Type B pancreatic cell (in vitro differentiated cells): ENCODE data around the gene ARMC3. TPM values are rescaled to one million over a fixed set of nuclear protein-coding genes. Genes with fewer than 3 reads are reported as not detected.
"Not testable (repeated sequence)": the region's sequence is repeated elsewhere in the genome, so short reads cannot be mapped to it uniquely, and the experiment has no call there.

Source experiments
- DNase-seq: peaks from one replicate; pipeline ENCODE4 v3.0.0; 2021; ENCODE audit warnings: mixed read lengths; ENCODE audit not compliant: unreplicated experiment; ENCODE audit errors: extremely low spot score
- H3K27ac Mint-ChIP-seq: 2 replicates; pipeline ENCODE4 v1.8.0; 2021; ENCODE audit warnings: mild to moderate bottlenecking, mixed read lengths
- H3K27me3 Mint-ChIP-seq: 2 replicates; pipeline ENCODE4 v1.8.0; 2021; ENCODE audit warnings: mixed read lengths
- H3K36me3 Mint-ChIP-seq: 2 replicates; pipeline ENCODE4 v1.8.0; 2021; ENCODE audit warnings: mixed read lengths
- H3K4me1 Mint-ChIP-seq: one replicate; pipeline ENCODE4 v1.8.0; 2021; ENCODE audit warnings: mixed read lengths; ENCODE audit not compliant: unreplicated experiment
- H3K4me3 Mint-ChIP-seq: 2 replicates; pipeline ENCODE4 v1.8.0; 2021; ENCODE audit warnings: mild to moderate bottlenecking, mixed read lengths
- H3K9me3 Mint-ChIP-seq: 2 replicates; pipeline ENCODE4 v1.8.0; 2021; ENCODE audit warnings: mixed read lengths
- total RNA-seq: library from RNA; stranded (reverse); gene quantifications from 2 replicates; pipeline ENCODE4 v1.2.1, GENCODE V29; 2021; ENCODE audit warnings: low replicate concordance
- TF ChIP-seq, protein P1 (sequence below): fragments of 200-600 bp; sonication (generic); conservative IDR thresholded peaks from 2 replicates; pipeline ENCODE4 v1.5.0; 2021; ENCODE audit warnings: antibody characterized with exemption, mild to moderate bottlenecking

ARMC3 gene
- total RNA-seq, 1 donor from 2014 or later, result 10.4 TPM

DNA sequence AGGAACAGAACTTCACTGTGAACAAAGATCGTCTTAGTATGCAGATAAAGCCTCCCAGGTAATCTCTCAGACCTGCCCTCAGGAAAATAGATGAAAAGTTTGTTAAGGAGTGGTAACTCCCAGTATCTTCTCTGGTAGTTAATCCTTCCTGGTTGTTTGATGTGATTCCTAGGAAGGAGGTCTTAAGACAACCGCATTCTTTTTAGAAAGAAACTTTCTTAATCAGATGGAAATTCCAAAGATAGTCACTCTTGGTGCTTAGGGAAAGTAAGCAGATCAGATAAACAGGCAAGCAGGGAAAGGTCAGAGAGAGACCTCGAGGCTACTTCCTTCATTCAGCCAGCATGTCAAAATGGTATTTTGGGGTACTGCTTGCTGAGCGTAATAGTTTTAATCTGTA is 30.5 kb upstream of the ARMC3 start:
- Mint-ChIP-seq H3K36me3 (no peaks in the 10 kb centered on the region), H3K27me3 (no peaks in the 10 kb centered on the region), H3K27ac (no peak overlapping the region), H3K4me1 (peaks cover 10% of the 10 kb centered on the region), H3K4me3 (no peak overlapping the region), H3K9me3 (peaks cover 5% of the 10 kb centered on the region)
- TF ChIP-seq, protein P1, sequence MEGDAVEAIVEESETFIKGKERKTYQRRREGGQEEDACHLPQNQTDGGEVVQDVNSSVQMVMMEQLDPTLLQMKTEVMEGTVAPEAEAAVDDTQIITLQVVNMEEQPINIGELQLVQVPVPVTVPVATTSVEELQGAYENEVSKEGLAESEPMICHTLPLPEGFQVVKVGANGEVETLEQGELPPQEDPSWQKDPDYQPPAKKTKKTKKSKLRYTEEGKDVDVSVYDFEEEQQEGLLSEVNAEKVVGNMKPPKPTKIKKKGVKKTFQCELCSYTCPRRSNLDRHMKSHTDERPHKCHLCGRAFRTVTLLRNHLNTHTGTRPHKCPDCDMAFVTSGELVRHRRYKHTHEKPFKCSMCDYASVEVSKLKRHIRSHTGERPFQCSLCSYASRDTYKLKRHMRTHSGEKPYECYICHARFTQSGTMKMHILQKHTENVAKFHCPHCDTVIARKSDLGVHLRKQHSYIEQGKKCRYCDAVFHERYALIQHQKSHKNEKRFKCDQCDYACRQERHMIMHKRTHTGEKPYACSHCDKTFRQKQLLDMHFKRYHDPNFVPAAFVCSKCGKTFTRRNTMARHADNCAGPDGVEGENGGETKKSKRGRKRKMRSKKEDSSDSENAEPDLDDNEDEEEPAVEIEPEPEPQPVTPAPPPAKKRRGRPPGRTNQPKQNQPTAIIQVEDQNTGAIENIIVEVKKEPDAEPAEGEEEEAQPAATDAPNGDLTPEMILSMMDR, result no peak
- no peak for DNase-seq

DNA sequence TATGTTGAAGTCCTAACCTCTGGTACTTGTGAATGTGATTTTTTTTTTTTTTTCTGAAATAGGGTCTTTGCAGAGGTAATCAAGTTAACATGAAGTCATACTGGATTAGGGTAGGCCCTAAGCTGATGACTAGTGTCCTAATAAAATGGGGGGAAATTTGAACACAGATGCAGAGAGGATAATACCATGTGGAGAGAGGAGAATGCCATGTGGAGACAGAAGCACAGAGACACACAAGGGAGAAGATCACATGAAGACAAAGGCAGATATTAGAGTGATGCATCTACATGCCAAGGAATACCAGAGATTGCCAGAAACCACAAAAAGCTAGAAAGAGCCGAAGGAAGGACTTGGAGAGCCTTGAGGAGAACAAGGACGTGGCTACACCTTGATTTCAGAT is 28.5 kb upstream of the ARMC3 start:
- no peak overlapping the region for H3K4me3 Mint-ChIP-seq
- peaks cover 5% of the 10 kb centered on the region for H3K9me3 Mint-ChIP-seq
- H3K27me3 Mint-ChIP-seq, result no peaks in the 10 kb centered on the region
- H3K4me1 Mint-ChIP-seq, result peaks cover 10% of the 10 kb centered on the region
- TF ChIP-seq, protein P1, result no peak
- no peak overlapping the region for H3K27ac Mint-ChIP-seq
- DNase-seq, result no peak
- no peaks in the 10 kb centered on the region for H3K36me3 Mint-ChIP-seq

DNA sequence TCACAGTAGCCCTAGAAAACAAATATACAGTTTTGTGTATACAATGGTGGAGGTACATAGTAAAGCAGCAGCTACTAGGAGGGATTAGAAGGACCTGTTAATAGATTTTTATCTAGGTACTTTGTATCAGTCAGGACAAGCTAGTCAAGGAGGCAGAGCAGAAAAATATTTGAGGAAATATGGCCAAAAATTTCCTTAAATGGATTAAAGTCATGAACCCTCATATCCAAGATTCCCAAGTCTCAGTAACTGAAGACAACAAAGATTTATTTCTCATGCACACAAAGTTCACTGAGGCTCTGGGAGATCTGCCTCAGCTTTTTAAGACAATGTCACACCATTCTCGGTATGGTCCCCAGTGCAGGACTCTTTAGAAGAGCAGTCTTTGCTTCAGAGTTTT is 28.1 kb upstream of the ARMC3 start:
- Mint-ChIP-seq H3K27ac (no peak overlapping the region), H3K4me3 (no peak overlapping the region), H3K36me3 (no peaks in the 10 kb centered on the region), H3K4me1 (peaks cover 8% of the 10 kb centered on the region), H3K27me3 (no peaks in the 10 kb centered on the region), H3K9me3 (peaks cover 5% of the 10 kb centered on the region)
- TF ChIP-seq, protein P1, result no peak
- DNase-seq, result no peak

DNA sequence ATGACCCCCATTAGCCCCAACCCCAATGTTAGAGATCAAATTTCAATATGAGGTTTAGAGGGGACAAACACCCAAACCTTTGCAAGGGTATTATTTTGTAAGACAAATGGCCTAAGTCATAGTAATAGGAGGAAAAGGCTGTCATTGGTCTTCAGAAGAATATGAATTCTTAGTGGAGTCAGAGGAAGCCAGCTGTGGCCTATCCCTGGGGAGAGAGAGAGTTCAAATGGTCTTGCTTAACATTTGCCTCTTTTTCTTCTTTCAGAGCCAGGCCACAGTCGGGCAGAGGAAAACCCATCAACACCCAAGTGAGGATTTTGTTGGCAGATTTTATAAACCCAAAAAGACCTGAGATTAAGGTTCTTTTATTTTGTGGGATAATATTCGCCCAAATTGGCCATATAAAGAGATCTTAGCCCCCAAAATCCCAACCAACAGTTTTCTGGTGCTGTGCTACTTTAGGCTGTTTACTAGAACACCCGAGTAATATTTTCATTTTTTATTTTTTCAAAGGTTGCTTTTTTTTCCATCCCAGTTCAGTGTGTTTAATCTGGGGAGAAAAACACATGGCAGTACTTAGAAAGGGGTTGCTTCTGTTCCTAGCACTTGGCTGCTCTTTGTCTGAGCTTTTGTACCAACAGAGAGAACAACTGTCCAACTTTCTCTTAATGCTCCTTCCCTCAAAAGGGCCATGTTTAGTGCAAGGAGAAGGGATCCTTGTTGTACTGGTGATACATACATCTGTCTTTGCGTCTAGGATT is 26.8 kb upstream of the ARMC3 start:
- no peaks in the 10 kb centered on the region for H3K36me3 Mint-ChIP-seq
- DNase-seq, result no peak

DNA sequence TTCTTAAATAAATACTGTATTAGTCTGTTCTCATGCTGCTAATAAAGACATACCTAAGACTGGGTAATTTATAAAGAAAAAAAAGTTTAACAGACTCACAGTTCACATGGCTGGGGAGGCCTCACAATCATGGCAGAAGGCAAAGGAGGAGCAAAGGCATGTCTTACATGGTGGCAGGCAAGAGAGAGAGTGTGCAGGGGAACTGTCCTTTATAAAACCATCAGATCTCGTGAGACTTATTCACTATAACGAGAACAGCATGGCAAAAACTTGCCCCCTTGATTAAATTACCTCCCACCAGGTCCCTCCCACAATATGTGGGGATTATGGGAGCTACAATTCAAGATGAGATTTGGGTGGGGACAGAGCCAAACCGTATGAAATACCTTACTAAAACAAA is 25.7 kb upstream of the ARMC3 start:
- H3K36me3 Mint-ChIP-seq, DNase-seq, H3K27me3 Mint-ChIP-seq, H3K9me3 Mint-ChIP-seq, H3K4me3 Mint-ChIP-seq, H3K27ac Mint-ChIP-seq, H3K4me1 Mint-ChIP-seq: not testable (repeated sequence)

More for the DNA sequence above, 26.8 kb upstream of the ARMC3 start:
- H3K4me3 Mint-ChIP-seq, result no peak overlapping the region
- no peaks in the 10 kb centered on the region for H3K4me1 Mint-ChIP-seq
- TF ChIP-seq, protein P1, result no peak
- no peak overlapping the region for H3K27ac Mint-ChIP-seq
- H3K9me3 Mint-ChIP-seq, result peaks cover 5% of the 10 kb centered on the region
- H3K27me3 Mint-ChIP-seq, result no peaks in the 10 kb centered on the region

DNA sequence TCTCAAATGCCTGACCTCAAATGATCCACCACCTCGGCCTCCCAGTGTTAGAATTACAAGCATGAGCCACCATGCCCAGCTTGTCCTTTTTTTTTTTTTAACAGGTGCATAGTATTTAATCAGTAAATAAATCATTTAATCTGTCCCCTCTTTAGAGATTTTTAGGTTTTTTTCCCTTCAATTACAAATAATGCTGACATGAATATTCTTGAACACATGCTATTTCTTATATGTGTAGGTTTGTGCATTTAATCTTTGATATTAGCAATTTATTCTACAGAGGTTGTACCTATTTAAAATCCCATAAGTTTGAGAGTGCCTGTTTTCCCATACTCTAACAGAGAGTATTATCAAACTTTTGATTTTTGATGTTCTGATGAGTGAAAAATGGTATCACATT is 24.2 kb upstream of the ARMC3 start:
- no peak overlapping the region for H3K4me3 Mint-ChIP-seq
- no peaks in the 10 kb centered on the region for H3K27me3 Mint-ChIP-seq
- H3K4me1 Mint-ChIP-seq, result no peaks in the 10 kb centered on the region
- no peaks in the 10 kb centered on the region for H3K36me3 Mint-ChIP-seq
- no peak for DNase-seq
- H3K27ac Mint-ChIP-seq, result no peak overlapping the region
- H3K9me3 Mint-ChIP-seq, result peaks cover 5% of the 10 kb centered on the region
- TF ChIP-seq, protein P1, result no peak
